ENCODE results near the gene PLXDC2.

DNA sequence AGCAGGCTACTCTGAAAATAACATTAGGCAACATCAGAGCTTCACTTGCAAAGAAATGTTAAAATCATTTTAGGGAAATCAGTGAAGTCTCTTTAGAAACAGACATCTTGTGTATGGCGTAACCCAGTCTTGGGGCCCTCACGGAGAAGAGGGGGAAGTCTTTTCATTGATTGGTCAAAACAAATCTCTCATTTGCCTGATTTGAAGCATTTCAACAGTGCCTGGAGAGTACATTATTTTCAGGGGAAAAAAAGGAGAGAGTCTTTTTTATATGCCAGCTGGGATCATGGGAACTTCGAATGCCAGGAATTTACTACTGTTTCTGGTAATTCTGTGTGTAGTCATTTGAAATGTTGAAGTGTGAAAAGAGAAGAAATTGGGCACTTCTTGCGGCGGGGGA, 471.4 kb downstream of the PLXDC2 start:
- TF ChIP-seq, protein P1, sequence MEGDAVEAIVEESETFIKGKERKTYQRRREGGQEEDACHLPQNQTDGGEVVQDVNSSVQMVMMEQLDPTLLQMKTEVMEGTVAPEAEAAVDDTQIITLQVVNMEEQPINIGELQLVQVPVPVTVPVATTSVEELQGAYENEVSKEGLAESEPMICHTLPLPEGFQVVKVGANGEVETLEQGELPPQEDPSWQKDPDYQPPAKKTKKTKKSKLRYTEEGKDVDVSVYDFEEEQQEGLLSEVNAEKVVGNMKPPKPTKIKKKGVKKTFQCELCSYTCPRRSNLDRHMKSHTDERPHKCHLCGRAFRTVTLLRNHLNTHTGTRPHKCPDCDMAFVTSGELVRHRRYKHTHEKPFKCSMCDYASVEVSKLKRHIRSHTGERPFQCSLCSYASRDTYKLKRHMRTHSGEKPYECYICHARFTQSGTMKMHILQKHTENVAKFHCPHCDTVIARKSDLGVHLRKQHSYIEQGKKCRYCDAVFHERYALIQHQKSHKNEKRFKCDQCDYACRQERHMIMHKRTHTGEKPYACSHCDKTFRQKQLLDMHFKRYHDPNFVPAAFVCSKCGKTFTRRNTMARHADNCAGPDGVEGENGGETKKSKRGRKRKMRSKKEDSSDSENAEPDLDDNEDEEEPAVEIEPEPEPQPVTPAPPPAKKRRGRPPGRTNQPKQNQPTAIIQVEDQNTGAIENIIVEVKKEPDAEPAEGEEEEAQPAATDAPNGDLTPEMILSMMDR (IDR thresholded peaks at IDR 0.05), result no peak
- TF ChIP-seq POLR2A (IDR thresholded peaks at IDR 0.05), result no peak

All from Peyer's patch (tissue), 4 donors.